Ureter (tissue), 1 donor: ENCODE data around the gene CLEC1A. TPM values are rescaled to one million over a fixed set of nuclear protein-coding genes. Genes with fewer than 3 reads are reported as not detected.

Experiments used
- DNase-seq: peaks from one replicate; pipeline ENCODE4 v3.0.0-alpha.2; 2020; ENCODE audit warnings: low spot score
- total RNA-seq: library from RNA; stranded (reverse); gene quantifications from one replicate; pipeline ENCODE4 v1.2.4, GENCODE V29; 2023
- donor health status: DM: yes; HTN: yes; CAD: no.

CLEC1A gene
- total RNA-seq, 1 donor from 2014 or later, result 5.4 TPM

DNA sequence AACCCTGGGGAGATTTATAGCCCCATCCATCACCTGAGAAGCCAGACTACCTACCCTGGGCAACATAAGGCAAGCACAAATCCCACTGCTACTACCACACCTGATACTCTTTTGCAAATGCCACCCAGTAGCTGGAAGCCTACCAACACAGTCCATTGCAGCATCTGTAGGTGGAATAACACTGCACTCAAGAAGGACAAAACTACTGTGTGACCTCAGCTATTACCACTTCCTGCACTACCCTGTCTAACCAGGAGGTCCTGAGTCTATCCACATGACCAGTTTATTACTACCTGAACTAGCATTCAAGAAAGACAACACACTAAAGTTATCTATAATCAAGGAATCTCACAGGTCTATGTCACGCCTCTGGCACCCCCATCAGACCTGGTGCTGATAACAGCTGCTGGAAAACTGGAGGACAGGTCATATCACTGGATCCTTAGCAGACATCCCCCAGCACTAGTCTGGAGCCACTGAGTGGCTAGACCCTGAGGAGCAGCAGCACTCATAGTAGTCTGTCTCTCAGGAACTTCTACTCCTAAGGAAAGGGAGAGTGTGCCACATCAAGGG, 2.9 kb upstream of the CLEC1A start:
- DNase-seq, result no peak

DNA sequence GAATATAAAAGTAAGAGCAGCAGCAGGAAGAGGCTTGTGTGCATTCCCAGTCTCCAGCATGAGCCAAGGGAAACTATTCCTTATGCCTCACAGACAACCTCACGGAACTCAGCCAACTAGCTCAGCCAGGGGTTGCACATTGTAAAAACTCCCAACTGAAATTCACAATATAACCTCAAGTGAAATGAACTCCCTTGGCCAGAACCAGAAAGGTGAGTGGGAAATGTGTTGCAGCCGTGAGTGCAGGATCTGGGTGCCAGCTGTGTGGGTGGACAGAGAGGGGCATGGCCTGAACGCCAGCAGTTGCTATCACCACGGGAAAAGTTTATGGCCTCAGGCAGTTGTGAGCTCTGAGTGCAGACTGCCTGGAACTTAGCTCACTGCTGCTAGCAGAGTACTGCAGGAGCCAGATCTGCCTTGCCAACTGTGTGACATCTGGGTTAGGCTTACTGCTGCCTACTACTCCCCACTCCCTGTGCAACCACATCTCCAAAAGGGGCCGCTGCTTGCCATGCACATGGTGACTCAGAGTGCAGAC, 2.3 kb upstream of the CLEC1A start:
- DNase-seq, result no peak

DNA sequence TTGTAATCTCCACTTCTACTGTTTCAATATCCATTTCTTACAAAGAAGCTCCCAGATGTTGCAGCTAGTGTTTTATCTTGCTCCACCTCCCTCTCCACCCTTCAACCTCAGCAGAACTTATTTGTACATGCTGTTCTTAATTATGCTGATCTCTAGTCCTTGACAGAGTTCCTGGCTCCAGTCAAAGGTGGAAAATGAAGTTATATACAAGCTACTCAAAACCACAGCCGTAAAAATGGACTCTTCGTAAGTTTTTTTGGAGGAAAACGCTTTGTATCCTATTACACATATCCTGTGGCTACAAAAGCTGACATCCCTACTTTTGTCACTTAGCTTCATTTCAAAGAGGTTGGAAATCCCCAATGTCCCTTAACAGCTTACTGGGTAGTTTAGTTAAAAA, 1.3 kb downstream of the CLEC1A start:
- DNase-seq, result no peak

DNA sequence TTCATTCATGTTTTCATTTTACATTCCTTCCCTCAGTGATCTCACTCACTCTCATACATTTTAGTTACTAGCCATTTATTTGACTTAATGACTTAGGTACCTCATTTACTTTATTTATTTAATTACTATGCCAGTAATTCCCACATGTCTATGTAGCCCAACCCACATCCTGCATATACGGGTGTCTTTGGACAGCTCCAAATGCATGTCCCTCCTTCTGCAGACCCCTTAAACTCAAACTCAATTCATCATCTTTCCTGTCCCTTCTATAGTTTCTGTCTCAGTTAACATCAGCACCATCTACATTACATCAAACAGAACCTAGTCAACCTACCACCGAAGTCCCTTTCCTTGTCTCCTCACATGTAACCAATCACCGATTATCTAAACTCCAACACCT, 2.8 kb downstream of the CLEC1A start:
- no peak for DNase-seq

DNA sequence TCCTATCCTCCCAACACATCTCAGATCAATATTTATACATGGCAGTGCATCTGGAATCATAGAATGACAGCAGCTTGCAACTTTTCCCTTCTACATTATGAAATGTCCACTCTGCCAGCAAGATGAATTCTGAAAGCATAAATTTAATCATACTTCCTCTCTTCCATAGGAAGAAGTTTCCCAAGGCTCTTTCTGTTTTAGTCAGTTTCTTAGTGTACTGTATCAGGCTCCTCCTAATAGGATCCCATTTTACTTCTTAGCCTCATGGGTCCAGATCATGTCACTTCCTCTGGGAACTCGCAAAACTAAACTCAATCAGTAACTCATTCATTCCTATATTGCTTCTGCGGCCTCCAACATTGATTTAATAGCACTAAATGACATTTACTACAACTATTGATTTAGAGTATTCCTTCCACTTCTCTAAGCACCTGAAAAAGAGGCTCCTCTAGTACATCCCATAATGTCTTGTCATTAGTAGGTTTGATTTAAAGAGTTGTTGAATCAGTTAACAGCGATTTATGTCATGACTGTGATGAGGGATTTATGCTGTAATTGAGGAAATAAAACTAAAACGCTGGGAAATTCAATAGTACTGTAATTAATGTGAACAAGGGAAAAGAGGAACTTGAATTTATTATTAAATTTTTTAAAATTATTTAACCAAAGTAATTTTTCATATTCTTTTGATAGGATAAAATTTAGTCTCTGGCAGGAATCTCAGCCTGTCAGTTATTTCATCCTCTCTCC, 4.0 kb downstream of the CLEC1A start:
- DNase-seq, result no peak

DNA sequence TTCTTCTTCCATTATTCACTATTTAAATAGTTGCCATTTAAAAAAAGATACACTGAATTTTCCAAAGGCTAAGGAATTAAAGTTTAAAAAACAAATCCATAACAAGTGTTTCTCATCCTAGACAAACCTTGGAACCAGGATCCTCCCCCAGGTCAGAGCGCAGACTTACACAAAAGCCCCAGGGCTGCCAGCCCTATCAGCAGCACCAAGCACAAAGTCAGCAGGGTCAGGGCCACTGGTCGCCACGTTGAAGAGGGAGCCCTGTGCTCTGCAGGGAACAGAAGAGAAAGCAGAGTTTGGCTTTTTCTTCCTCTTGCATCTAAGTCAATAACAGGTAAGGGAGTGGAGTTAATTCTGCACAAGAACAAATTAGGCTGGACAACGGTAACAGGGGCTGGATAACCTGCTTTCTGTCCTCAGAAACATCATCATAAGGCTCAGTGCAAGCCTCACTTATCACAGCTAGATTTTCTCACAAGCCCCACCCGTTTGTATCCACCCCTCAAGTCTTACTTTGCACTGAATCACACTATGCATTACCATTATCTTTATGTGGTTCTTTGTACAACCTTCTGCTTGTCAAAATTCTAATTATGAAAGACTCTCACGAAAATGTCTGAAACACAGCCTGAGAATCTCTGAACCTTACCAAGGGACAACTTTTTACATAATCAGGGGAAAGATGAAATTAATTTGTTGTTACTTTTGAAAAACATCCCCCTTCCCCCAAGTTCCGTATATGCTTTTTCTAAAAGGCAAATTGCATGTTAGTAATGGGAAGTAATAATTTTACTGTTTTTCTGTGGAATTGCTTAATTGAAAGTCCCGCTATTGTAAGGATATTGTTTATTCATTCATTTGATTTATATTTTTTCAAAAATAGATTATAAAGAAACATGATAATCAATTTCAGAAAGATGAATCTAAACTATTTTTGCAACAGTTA, 9.6 kb downstream of the CLEC1A start:
- no peak for DNase-seq

DNA sequence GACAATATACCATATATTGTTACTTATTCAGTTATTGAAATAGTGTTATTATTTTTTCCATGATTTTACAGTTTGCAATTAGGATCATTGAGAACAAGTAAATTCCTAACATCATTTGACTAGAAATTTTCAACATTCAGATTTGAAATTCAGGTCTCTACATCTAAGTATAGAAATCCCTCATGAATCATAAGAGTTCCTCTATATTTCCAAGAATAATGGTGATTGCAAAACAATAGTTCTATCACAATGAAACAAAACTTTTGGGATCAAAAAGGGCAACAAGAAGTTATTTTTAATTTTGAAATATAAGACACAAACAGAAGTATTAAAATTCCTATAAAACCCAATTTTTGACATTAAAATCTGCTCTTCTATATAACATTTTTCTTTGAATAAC, 10.8 kb downstream of the CLEC1A start:
- no peak for DNase-seq

DNA sequence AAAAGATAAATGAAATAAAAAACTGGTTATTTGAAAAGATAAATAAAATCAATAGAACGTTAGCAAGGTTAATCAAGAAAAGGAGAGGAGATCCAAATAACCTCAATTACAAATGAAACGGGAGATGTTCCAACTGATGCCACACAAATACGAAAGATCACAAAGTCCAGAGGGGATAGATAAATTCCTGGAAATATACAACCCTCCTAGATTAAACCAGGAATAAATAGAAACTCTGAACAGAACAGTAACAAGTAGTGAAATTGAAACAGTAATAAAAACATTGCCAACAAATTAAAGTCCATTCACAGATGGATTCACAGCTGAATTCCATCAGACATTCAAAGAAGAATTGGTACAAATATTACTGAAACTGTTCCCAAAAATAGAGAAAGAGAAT, 12.4 kb downstream of the CLEC1A start:
- DNase-seq, result no peak

DNA sequence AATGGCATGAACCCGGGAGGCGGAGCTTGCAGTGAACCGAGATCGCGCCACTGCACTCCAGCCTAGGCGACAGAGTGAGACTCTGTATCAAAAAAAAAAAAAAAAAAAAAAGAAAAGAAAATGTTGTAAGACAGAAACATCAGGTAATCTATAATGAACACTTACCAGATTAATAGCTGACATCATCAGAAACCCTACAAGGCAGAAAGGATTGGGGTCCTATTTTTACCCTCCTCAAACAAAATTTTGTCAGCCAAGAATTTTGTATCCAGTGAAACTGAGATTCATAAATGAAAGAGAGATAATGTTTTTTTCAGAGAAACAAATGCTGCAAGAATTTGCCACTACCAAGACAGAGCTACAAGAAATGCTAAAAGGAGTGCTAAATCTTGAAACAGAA, 14.1 kb downstream of the CLEC1A start:
- DNase-seq, result no peak

DNA sequence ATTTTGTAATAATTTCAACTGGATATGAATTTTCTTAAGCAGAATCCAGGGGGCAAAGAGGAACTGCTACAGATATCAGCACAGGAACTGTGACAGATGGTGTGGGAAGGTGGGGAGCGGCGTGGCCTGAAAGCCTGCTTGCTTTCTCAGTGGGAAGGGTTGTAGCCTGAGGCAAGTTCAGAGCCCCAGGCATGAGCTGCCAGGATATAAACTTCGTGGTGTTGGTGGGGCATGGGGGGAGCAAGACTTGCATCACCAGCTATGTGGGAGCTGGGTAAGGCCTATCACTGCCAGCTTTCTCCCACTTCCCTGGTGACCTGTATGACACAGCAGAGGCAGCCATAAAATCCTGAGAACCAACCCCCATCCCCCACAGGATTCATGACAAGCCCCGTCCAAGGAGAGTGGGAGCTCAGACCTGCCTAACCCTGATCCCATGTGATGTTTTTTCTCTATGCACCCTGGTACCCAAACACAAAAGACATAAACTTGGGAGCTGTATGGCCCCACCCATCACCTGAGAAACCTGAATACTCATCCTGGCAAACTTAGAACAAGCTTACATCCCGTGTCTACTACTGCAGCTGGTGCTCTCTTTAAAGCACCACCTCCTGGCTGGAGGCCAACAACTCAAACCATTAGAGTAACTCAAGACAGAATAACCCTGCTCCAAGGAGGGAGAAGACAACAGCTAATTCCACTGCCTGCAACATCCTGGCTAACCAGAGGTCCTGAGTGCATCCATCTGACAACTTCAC, 16.5 kb downstream of the CLEC1A start:
- DNase-seq, result no peak

DNA sequence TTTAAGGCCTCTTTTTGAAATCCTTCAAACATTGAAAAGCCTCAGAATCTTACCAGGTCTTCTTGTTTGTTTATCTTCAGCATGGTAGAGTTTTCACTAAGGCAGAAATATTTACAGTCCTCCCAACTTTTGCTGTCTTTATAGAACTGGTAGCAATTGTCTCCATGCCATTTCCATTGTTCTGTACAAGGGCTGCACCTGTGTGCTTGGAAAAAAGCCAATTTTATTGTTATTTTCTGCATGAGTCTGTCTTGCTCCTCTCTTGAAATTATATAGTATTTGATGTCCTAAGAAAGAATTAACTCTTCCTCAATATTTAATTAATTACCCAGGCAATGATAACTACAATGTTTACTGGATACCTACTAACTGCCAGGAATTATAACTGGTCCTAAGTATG, 23.3 kb downstream of the CLEC1A start:
- no peak for DNase-seq

DNA sequence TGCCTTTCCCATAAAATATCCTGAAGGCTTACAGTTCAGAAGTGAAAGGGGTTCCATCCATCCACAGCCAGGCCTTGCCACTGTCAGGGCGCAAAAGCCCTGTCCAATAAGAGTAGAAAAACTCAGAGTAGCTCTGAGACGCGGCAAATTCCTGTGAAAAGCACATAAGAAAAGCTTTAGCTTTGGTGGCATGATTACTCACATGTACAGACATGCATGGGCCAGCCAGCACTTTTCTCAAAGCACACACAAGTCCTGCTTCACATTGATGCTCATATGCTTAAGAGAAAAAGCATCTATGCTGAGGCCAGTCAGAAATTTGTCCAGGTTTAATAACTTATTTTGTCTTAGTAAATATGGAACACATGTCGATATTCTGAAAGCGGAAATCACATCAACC, 25.5 kb downstream of the CLEC1A start:
- no peak for DNase-seq

DNA sequence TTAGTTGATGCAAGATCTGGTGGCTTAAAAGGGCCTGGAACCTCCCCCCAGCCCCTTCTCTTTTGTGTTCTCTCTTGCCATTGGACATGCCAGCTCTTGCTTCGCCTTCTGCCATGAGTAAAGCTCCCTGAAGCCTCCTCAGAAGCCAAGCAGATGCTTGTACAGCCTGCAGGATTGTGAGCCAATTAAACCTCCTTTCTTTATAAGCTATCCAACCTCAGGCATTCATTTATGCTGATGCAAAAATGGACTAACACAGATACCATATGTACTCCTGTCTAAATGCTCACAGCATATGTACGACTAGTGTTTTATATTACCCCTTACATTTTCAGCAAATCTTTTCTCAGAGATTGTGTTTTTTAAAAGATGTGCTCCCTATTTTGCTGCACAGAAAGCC, 26.7 kb downstream of the CLEC1A start:
- no peak for DNase-seq

DNA sequence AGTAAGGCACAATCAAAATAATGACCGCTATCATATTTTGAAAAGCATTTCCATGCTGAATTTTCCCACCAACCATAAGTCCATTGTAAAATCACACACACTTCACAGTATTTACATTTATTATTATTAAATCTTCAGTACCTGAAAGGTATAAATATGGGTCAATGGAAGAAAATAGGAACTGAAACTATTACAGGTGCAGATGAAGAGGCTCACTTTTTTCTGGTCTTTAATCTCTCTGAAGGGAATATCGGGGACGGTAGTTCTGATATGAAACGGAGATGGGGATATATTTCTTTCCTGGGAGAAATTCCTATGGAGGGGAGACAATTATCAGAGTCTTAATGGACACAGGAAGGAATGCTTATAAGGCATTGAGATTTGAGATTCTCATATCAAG, 28.4 kb downstream of the CLEC1A start:
- no peak for DNase-seq

DNA sequence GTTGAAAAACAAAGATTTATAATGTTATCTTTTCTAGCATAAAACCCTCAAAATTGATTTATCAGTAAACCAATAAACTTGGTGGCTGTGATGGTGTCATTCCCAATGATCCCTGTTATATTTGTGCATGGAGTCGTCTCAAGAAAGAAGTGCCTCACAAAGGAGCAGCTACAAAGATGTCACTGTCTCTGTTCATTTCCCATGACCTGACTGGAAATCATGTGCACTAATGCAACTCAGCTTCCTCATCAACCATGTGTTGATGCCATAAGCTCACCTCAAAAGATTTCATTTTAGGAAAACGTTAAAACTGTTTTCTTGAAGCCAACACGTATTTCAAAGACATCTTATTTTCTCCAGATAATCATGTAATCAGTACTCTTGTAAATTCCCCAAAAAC, 28.8 kb downstream of the CLEC1A start:
- DNase-seq, result no peak

DNA sequence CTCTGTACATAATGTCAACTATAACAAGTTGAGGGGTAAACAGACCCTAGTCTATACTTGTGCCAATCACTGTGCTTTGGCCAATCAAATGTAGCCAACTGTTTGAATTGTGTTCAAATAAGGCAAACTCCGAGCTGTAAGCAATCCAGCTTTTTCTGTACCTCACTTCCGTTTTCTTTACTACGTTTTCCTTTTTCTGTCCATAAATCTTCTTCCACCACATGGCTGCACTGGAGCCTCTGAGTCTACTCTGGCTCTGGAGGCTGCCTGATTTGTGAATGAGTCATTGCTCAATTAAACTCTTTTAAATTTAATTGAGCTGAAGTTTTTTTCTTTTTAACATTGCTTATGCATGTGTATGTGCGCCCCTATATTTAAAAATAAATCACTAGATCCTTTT, 29.7 kb downstream of the CLEC1A start:
- DNase-seq, result no peak

DNA sequence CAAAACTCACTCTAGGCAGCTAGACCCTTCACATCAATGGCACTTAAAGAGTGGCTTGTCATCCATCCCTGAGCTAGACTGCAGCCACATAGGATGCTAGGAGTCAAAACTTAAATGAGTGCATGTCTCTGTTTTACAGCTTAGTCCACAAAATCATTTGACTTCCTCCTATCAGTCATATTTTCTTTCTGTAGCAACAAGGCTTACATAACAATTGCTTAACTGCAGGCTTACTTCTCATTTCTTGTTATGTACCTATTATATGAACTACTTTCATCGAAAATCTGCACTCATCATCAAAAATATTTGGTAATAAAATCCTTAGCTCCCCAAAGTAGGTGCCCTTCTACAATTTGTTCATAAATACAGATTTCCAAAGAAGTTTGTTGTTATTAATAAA, 30.1 kb downstream of the CLEC1A start:
- DNase-seq, result no peak

DNA sequence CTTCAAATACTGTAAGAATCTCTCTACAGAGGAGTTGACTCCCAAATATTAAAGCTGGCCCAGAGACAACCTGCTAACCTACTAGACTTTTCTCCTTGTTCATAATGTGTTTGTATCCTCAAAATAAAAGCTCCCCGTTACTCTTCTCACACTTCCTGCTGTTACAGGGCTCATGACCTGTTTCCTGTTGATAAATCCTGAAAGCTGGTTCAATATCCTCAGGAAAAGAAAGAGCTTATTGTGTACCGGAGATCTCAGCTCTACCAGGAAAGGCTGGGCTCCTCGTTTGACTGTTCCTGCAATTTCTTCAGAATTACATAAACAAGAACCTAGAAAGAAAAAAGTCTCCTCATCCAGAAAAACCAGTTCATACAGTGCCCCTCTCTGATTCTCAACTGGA, 30.8 kb downstream of the CLEC1A start:
- DNase-seq, result no peak

DNA sequence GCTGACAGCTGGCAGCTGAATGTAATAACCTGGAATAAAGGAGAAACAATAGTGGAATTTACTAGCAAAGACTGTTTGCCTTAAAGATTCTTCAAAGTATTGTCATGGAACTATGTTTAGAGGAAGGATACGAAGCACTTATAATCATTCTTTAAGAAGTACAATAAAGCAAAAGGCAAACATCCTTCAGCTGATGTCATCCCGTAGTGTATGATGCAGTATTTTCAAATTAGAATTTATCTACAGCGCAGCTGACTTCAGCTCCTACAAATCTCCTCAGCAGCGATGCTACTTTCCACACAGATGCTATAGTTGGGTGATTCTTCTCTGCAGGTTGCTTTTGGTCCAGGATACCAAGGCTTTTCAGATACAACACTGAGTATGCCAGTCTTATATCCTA, 31.5 kb downstream of the CLEC1A start:
- no peak for DNase-seq

DNA sequence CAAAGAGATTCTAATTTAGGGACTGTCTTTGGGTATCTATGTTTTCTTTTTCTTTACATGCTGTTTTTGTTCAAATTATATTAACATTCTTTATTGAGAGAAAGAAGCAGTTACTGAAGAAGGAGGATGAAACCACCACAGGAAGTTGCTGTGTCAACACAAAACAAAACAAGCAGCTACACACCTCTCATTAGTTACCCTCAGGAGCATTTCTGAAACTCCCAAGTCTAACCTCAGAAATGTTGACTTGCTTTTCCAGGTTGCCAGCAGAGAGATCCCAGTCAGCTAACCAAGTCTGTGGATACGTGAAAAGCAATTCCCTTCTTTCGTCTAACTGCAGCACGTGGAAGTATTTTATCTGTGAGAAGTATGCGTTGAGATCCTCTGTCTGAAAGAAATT, 33.5 kb downstream of the CLEC1A start:
- no peak for DNase-seq

DNA sequence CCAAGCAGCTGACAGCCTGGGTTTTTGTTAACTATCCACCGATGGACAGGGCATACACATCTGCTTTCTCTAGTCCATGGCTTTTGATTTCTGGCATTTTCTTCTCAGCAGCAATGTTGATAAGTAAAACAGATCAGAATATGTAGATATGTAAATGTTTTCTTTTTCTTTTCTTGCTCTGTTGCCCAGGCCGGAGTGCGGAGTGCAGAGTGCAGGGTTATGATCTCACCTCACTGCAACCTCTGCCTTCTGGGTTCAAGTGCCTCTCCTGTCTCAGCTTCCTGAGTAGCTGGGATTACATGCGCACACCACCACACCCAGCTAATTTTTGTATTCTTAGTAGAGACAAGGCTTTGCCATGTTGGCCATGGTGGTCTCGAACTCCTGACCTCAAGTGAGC, 40.4 kb downstream of the CLEC1A start:
- no peak for DNase-seq
